ENCODE data around the gene PALMD. TPM values are rescaled to one million over a fixed set of nuclear protein-coding genes. Genes with fewer than 3 reads are reported as not detected.

Gene PALMD
- total RNA-seq, 1 donor from 2014 or later, result 39.5 TPM

GRCh38 chr1:99619583-99619982 lies 26.3 kb upstream of the PALMD start:
- TF ChIP-seq POLR2AphosphoS5 (IDR thresholded peaks at IDR 0.05; ENCODE audit: insufficient read depth in 1 of 2, low read depth in 1 of 2), result no peak
- TF ChIP-seq POLR2A (IDR thresholded peaks at IDR 0.05), result no peak
- TF ChIP-seq CTCF (IDR thresholded peaks at IDR 0.05), result no peak
- Histone ChIP-seq H3K27me3 (no peaks in the 10 kb centered on the region), H3K9me3 (no peaks in the 10 kb centered on the region), H3K36me3 (no peaks in the 10 kb centered on the region), H3K4me3 (no peak overlapping the region), H3K27ac (no peak overlapping the region), H3K4me1 (no peaks in the 10 kb centered on the region)
- intact Hi-C loops (cut with DNase I), result no loop called here
- no peak for DNase-seq (ENCODE audit: extremely low spot score in 2 of 2)

GRCh38 chr1:99621340-99621901 lies 24.5 kb upstream of the PALMD start:
- H3K27ac ChIP-seq, result no peak overlapping the region
- no peaks in the 10 kb centered on the region for H3K36me3 ChIP-seq
- TF ChIP-seq CTCF (IDR thresholded peaks at IDR 0.05) (no peak), POLR2AphosphoS5 (IDR thresholded peaks at IDR 0.05; ENCODE audit: insufficient read depth in 1 of 2, low read depth in 1 of 2) (no peak), POLR2A (IDR thresholded peaks at IDR 0.05) (no peak)
- intact Hi-C loops (cut with DNase I), result no loop called here
- DNase-seq (ENCODE audit: extremely low spot score in 2 of 2), result no peak
- no peak overlapping the region for H3K4me3 ChIP-seq
- no peaks in the 10 kb centered on the region for H3K4me1 ChIP-seq
- no peaks in the 10 kb centered on the region for H3K9me3 ChIP-seq
- H3K27me3 ChIP-seq, result no peaks in the 10 kb centered on the region

- no peak overlapping the region for H3K4me3 ChIP-seq
Measured at GRCh38 chr1:99622702-99623347, 23.1 kb upstream of the PALMD start.

GRCh38 chr1:99623554-99623953 lies 22.4 kb upstream of the PALMD start:
- TF ChIP-seq POLR2A (IDR thresholded peaks at IDR 0.05) (no peak), CTCF (IDR thresholded peaks at IDR 0.05) (no peak), POLR2AphosphoS5 (IDR thresholded peaks at IDR 0.05; ENCODE audit: insufficient read depth in 1 of 2, low read depth in 1 of 2) (no peak)
- Histone ChIP-seq H3K9me3 (no peaks in the 10 kb centered on the region), H3K36me3 (no peaks in the 10 kb centered on the region), H3K27ac (no peak overlapping the region), H3K4me1 (no peaks in the 10 kb centered on the region), H3K27me3 (no peaks in the 10 kb centered on the region), H3K4me3 (no peak overlapping the region)
- DNase-seq (ENCODE audit: extremely low spot score in 2 of 2), result no peak
- intact Hi-C loops (cut with DNase I), result no loop called here

More at GRCh38 chr1:99622702-99623347, 23.1 kb upstream of the PALMD start:
- Histone ChIP-seq H3K27me3 (no peaks in the 10 kb centered on the region), H3K27ac (no peak overlapping the region), H3K4me1 (no peaks in the 10 kb centered on the region), H3K9me3 (no peaks in the 10 kb centered on the region), H3K36me3 (no peaks in the 10 kb centered on the region)
- TF ChIP-seq POLR2A (IDR thresholded peaks at IDR 0.05) (no peak), POLR2AphosphoS5 (IDR thresholded peaks at IDR 0.05; ENCODE audit: insufficient read depth in 1 of 2, low read depth in 1 of 2) (no peak), CTCF (IDR thresholded peaks at IDR 0.05) (no peak)
- no peak for DNase-seq (ENCODE audit: extremely low spot score in 2 of 2)
- intact Hi-C loops (cut with DNase I), result no loop called here

- no peaks in the 10 kb centered on the region for H3K9me3 ChIP-seq
- intact Hi-C loops (cut with DNase I), result no loop called here
- H3K36me3 ChIP-seq, result no peaks in the 10 kb centered on the region
- DNase-seq (ENCODE audit: extremely low spot score in 2 of 2), result no peak
- TF ChIP-seq CTCF (IDR thresholded peaks at IDR 0.05) (no peak), POLR2A (IDR thresholded peaks at IDR 0.05) (no peak), POLR2AphosphoS5 (IDR thresholded peaks at IDR 0.05; ENCODE audit: insufficient read depth in 1 of 2, low read depth in 1 of 2) (no peak)
- no peak overlapping the region for H3K4me3 ChIP-seq
- H3K4me1 ChIP-seq, result no peaks in the 10 kb centered on the region
- no peaks in the 10 kb centered on the region for H3K27me3 ChIP-seq
- H3K27ac ChIP-seq, result no peak overlapping the region
Measured at GRCh38 chr1:99627615-99628014, 18.3 kb upstream of the PALMD start.
